PFSK-1 (cell line): ENCODE results near the gene TAF6. TPM values are rescaled to one million over a fixed set of nuclear protein-coding genes. Genes with fewer than 3 reads are reported as not detected.
A peak's percentile ranks its signal among the peaks of the same experiment; 100 is the strongest.

Source experiments
- FOXP2 ChIP-seq: optimal IDR thresholded peaks from 2 replicates; pipeline ENCODE3; 2011; ENCODE audit warnings: borderline replicate concordance, control low read depth, inconsistent platforms; ENCODE audit not compliant: insufficient read depth; ENCODE audit errors: extremely low read length, extremely low read depth
- POLR2AphosphoS5 ChIP-seq: IDR thresholded peaks from 2 replicates; pipeline ENCODE4 v1.6.1; 2012; ENCODE audit warnings: low read depth, mild to moderate bottlenecking, control low read depth, low read length, moderate library complexity
- REST ChIP-seq, 2 experiments: IDR thresholded peaks; 2 replicates each; pipeline versions ENCODE4 v1.6.1 to v1.8.0; 2011 to 2012; ENCODE audit warnings: low read depth in 2 of 2, low read length in 2 of 2, control low read depth in 1 of 2, inconsistent platforms in 1 of 2, mild to moderate bottlenecking in 1 of 2, moderate library complexity in 1 of 2; ENCODE audit not compliant: insufficient read depth in 1 of 2
- SIN3A ChIP-seq: IDR thresholded peaks from 2 replicates; pipeline ENCODE4 v1.6.1; 2012; ENCODE audit warnings: mild to moderate bottlenecking, low read length, moderate library complexity, borderline replicate concordance; ENCODE audit not compliant: insufficient read depth
- TAF1 ChIP-seq: IDR thresholded peaks from 2 replicates; pipeline ENCODE4 v1.6.1; 2012; ENCODE audit warnings: low read length, control low read depth, borderline replicate concordance; ENCODE audit not compliant: insufficient read depth
- polyA plus RNA-seq: library from polyadenylated mRNA; unstranded; fragments of >200 nt; gene quantifications from one replicate; pipeline ENCODE4 v1.2.1, GENCODE V29; 2012; ENCODE audit warnings: low read depth, missing spikeins; ENCODE audit not compliant: insufficient read length

Gene TAF6
- polyA plus RNA-seq, result 85.2 TPM

GRCh38 chr7:100119072-100119969 is at the start of gene TAF6, which contains the start of gene CNPY4:
TSS of gene TAF6 (minus strand) at chr7:100119358. CDS start at chr7:100114209, 5,149 bp downstream.
TSS of gene CNPY4 (plus strand) at chr7:100119634. CDS start at chr7:100119745, 111 bp downstream.
- TF ChIP-seq POLR2AphosphoS5 (peak; percentile 63), FOXP2 (no peak), REST (IDR thresholded peaks at IDR 0.05; ENCODE audit: insufficient read depth in 1 of 2, low read depth in 2 of 2, low read length in 2 of 2) (peak in 1 of 2 experiments; percentile 66; a peak in 2 of 4 replicates), TAF1 (peak; percentile 100), SIN3A (peak; percentile 76; the same call in 1 of the 2 replicates)

- TF ChIP-seq REST (IDR thresholded peaks at IDR 0.05; ENCODE audit: insufficient read depth in 1 of 2, low read depth in 2 of 2, low read length in 2 of 2), result no peak
- no peak for TF ChIP-seq POLR2AphosphoS5
- TF ChIP-seq TAF1, result no peak
- no peak for TF ChIP-seq FOXP2
- TF ChIP-seq SIN3A, result no peak
These were observed 48.8 kb upstream of the TAF6 start for GRCh38 chr7:100167912-100168323.

- no peak for TF ChIP-seq FOXP2
- TF ChIP-seq REST (IDR thresholded peaks at IDR 0.05; ENCODE audit: insufficient read depth in 1 of 2, low read depth in 2 of 2, low read length in 2 of 2), result no peak
- TF ChIP-seq SIN3A, result no peak
- no peak for TF ChIP-seq TAF1
- TF ChIP-seq POLR2AphosphoS5, result no peak
These were observed 48.1 kb upstream of the TAF6 start for GRCh38 chr7:100166970-100167911.

GRCh38 chr7:100166317-100166940 is 47.3 kb upstream of the TAF6 start:
- TF ChIP-seq FOXP2 (no peak), REST (IDR thresholded peaks at IDR 0.05; ENCODE audit: insufficient read depth in 1 of 2, low read depth in 2 of 2, low read length in 2 of 2) (no peak), TAF1 (no peak), SIN3A (no peak), POLR2AphosphoS5 (no peak)
